GDM1 (cell line): ENCODE data around the gene ZNF783.
"Not testable (repeated sequence)": the region's sequence is repeated elsewhere in the genome, so short reads cannot be mapped to it uniquely, and the experiment has no call there.

Experiments used
- DNase-seq: peaks from one replicate; lab custom pipeline; 2025; lab: John Stamatoyannopoulos, UW

Gene ZNF783

GRCh38 chr7:149300620-149301285 is 38.8 kb downstream of the ZNF783 start:
- DNase-seq: no peak

- DNase-seq: no peak
Measured at GRCh38 chr7:149302222-149302621, 40.2 kb downstream of the ZNF783 start.

GRCh38 chr7:149302865-149303264 is 40.9 kb downstream of the ZNF783 start:
- no peak for DNase-seq

GRCh38 chr7:149304006-149304405 is 42.0 kb downstream of the ZNF783 start:
- DNase-seq: no peak

- no peak for DNase-seq
Measured at GRCh38 chr7:149306854-149307253, 44.9 kb downstream of the ZNF783 start.

GRCh38 chr7:149307775-149308501 is 45.9 kb downstream of the ZNF783 start:
- no peak for DNase-seq

- DNase-seq: peak; percentile 15
Measured at GRCh38 chr7:149310113-149310836, 48.3 kb downstream of the ZNF783 start.

- no peak for DNase-seq
Measured at GRCh38 chr7:149310990-149311573, 49.1 kb downstream of the ZNF783 start.

- DNase-seq: no peak
Measured at GRCh38 chr7:149313981-149314380, 52.0 kb downstream of the ZNF783 start.

- DNase-seq: no peak
Measured at GRCh38 chr7:149316606-149317005, 54.6 kb downstream of the ZNF783 start.

GRCh38 chr7:149317496-149317895 is 55.5 kb downstream of the ZNF783 start:
- DNase-seq: no peak

- no peak for DNase-seq
Measured at GRCh38 chr7:149317986-149318672, 56.1 kb downstream of the ZNF783 start.

GRCh38 chr7:149319376-149319775 is 57.4 kb downstream of the ZNF783 start:
- no peak for DNase-seq

- DNase-seq: no peak
Measured at GRCh38 chr7:149320313-149321124, 58.5 kb downstream of the ZNF783 start.

- not testable (repeated sequence) for DNase-seq
Measured at GRCh38 chr7:149321125-149321905, 59.3 kb downstream of the ZNF783 start.

- DNase-seq: no peak
Measured at GRCh38 chr7:149321978-149322541, 60.1 kb downstream of the ZNF783 start.

GRCh38 chr7:149322737-149323136 is 60.7 kb downstream of the ZNF783 start:
- DNase-seq: no peak

GRCh38 chr7:149325248-149325647 is 63.3 kb downstream of the ZNF783 start:
- DNase-seq: no peak

- DNase-seq: no peak
Measured at GRCh38 chr7:149329265-149329664, 67.3 kb downstream of the ZNF783 start.

GRCh38 chr7:149329766-149330334 is 67.9 kb downstream of the ZNF783 start:
- no peak for DNase-seq
